Mucosa of descending colon (tissue), 3 donors: Measurements from ENCODE around the gene RYR3. TPM values are rescaled to one million over a fixed set of nuclear protein-coding genes. Genes with fewer than 3 reads are reported as not detected.

Source experiments
- ATAC-seq: fragments of 200-7000 bp; cut with Tn5 transposase; one replicate; pipeline ENCODE4 v1.9.1; 2020; ENCODE audit warnings: mild to moderate bottlenecking, moderate library complexity
- DNase-seq, 3 donors: peaks; one replicate each; pipeline ENCODE4 v3.0.0-alpha.2; 2020
- H3K36me3 ChIP-seq: fragments of 200-600 bp; one replicate; pipeline ENCODE4 v1.8.0; 2021; ENCODE audit warnings: low read depth, mild to moderate bottlenecking
- H3K4me1 ChIP-seq: fragments of 200-600 bp; one replicate; pipeline ENCODE4 v1.8.0; 2021; ENCODE audit warnings: low read depth, mild to moderate bottlenecking
- H3K4me3 ChIP-seq: fragments of 200-600 bp; one replicate; pipeline ENCODE4 v1.8.0; 2021; ENCODE audit warnings: mild to moderate bottlenecking
- H3K9me3 ChIP-seq: fragments of 200-600 bp; one replicate; pipeline ENCODE4 v1.8.0; 2021; ENCODE audit warnings: mild to moderate bottlenecking
- intact Hi-C, 2 donors: fragments of 100-400 bp; cut with DNase I in 1 of 2; cut with micrococcal nuclease in 1 of 2; formaldehyde crosslinking; loops; one replicate each; pipeline versions ENCODE4 v1.11.0 to v1.11.1; 2022; cut with DNase I, micrococcal nuclease
- total RNA-seq, 3 donors: library from RNA; stranded (reverse); fragmentation: NEBNext Ultra II Directional in 2 of 3; extraction: Animal tissue kit (Norgen Biotek cat#: 25700) in 2 of 3; gene quantifications; one replicate each; pipeline versions ENCODE4 v1.2.1 to v1.2.4, GENCODE V29; 2021 to 2023
- TF ChIP-seq, protein P1 (sequence below): fragments of 200-600 bp; IDR thresholded peaks from one replicate; pipeline ENCODE4 v1.8.0; 2022; ENCODE audit warnings: antibody characterized with exemption, mild to moderate bottlenecking
- donor health status: DM: no; HTN: no; CAD: no; lungs with moderate emphysema.
- donor health status: DM: no; HTN: no; CAD: no.
- donor health status: DM: no; HTN: yes; CAD: no.

The RYR3 gene
- total RNA-seq, 3 donors from 2014 or later = 0.84 to 16.4 (median 1.1) TPM

DNA sequence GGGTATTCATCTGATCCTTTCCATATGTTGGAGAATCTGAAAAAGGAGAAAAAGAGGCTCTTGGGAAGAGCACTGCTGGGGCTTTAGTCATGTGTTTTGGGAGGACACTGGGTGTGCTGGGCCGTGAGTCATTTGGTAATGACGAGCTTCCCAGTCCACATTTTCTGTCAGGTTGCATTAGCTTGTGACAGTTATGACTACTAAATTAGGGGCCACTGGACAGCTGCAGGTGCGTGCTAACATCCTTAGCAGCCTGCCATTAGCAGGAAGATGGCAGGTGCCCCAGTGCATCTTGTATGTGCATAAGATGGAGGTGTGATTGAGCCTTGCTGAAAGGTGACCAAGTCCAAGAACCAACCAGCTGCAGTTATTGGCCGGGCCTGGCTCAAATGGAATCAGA lies 242.4 kb downstream of the RYR3 start:
- H3K9me3 ChIP-seq = no peaks in the 10 kb centered on the region
- ATAC-seq (no peak), DNase-seq (no peak)
- TF ChIP-seq, protein P1, sequence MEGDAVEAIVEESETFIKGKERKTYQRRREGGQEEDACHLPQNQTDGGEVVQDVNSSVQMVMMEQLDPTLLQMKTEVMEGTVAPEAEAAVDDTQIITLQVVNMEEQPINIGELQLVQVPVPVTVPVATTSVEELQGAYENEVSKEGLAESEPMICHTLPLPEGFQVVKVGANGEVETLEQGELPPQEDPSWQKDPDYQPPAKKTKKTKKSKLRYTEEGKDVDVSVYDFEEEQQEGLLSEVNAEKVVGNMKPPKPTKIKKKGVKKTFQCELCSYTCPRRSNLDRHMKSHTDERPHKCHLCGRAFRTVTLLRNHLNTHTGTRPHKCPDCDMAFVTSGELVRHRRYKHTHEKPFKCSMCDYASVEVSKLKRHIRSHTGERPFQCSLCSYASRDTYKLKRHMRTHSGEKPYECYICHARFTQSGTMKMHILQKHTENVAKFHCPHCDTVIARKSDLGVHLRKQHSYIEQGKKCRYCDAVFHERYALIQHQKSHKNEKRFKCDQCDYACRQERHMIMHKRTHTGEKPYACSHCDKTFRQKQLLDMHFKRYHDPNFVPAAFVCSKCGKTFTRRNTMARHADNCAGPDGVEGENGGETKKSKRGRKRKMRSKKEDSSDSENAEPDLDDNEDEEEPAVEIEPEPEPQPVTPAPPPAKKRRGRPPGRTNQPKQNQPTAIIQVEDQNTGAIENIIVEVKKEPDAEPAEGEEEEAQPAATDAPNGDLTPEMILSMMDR = no peak
- intact Hi-C loops = no loop called here
- H3K4me1 ChIP-seq = no peaks in the 10 kb centered on the region
- H3K36me3 ChIP-seq = no peaks in the 10 kb centered on the region
- no peak overlapping the region for H3K4me3 ChIP-seq

GRCh38 chr15:33559207-33559890 lies 248.6 kb downstream of the RYR3 start:
- Histone ChIP-seq H3K4me1 (no peaks in the 10 kb centered on the region), H3K9me3 (no peaks in the 10 kb centered on the region), H3K4me3 (no peak overlapping the region), H3K36me3 (no peaks in the 10 kb centered on the region)
- TF ChIP-seq, protein P1 = no peak
- intact Hi-C loops = no loop called here
- ATAC-seq (no peak), DNase-seq (no peak)

DNA sequence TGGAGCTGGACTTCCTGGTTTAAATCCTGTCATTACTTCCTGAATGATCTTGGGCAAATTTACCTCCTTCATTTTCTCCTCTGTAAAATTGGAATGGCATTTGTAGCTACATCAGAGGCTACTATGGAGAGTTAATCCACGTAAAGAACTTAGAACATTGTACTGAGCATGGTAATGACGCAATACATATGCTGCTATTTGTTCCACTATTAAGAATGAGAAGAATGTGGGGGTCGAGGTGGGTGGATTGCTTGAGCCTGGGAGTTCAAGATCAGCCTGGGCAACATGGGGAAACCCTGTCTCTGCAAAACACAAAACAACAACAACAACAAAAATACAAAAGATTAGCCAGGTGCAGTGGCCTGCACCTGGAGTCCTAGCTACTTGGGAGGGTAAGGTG lies 250.6 kb downstream of the RYR3 start:
- H3K4me1 ChIP-seq = no peaks in the 10 kb centered on the region
- TF ChIP-seq, protein P1 = no peak
- no peaks in the 10 kb centered on the region for H3K9me3 ChIP-seq
- no peak for ATAC-seq
- no peak for DNase-seq
- no peaks in the 10 kb centered on the region for H3K36me3 ChIP-seq
- intact Hi-C loops = no loop called here
- H3K4me3 ChIP-seq = no peak overlapping the region

DNA sequence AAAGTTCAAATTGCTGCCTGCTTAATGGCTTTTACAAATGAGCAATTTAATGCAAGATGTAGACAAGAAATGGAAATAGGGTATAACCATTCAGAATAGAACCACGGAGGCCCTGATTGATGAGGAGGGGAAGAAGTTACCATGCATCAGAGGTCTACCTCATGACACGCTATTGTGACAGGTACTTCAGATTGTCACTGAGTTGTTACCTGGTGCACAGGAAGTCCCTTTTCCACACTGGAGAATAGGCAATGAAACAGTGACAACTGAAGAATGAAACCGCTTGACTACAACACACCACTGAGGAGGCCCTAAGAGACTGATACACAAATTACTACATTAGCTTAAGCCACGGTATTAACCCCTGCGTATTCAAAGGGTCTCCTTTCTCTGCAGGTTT lies 251.2 kb downstream of the RYR3 start:
- Histone ChIP-seq H3K4me1 (no peaks in the 10 kb centered on the region), H3K4me3 (no peak overlapping the region), H3K9me3 (no peaks in the 10 kb centered on the region), H3K36me3 (no peaks in the 10 kb centered on the region)
- TF ChIP-seq, protein P1 = no peak
- DNase-seq (no peak), ATAC-seq (no peak)
- intact Hi-C loops = no loop called here

GRCh38 chr15:33565094-33565493 lies 254.3 kb downstream of the RYR3 start:
- ATAC-seq (no peak), DNase-seq (no peak)
- no peaks in the 10 kb centered on the region for H3K9me3 ChIP-seq
- TF ChIP-seq, protein P1 = no peak
- H3K4me1 ChIP-seq = no peaks in the 10 kb centered on the region
- no peak overlapping the region for H3K4me3 ChIP-seq
- intact Hi-C loops = no loop called here
- no peaks in the 10 kb centered on the region for H3K36me3 ChIP-seq

- intact Hi-C loops = no loop called here
- ATAC-seq (no peak), DNase-seq (no peak)
- no peaks in the 10 kb centered on the region for H3K9me3 ChIP-seq
- H3K36me3 ChIP-seq = no peaks in the 10 kb centered on the region
- H3K4me3 ChIP-seq = no peak overlapping the region
- H3K4me1 ChIP-seq = no peaks in the 10 kb centered on the region
- TF ChIP-seq, protein P1 = no peak
Measured at GRCh38 chr15:33567652-33568051, 256.9 kb downstream of the RYR3 start.
